DOHH2 (cell line): ENCODE data around the gene GPR15LG.

Experiments
- H3F3A ChIP-seq: fragments of 200-600 bp; sonication (generic), shearing (Covaris generic); 2 replicates; pipeline ENCODE4 v1.6.0; 2016; ENCODE audit warnings: antibody characterized with exemption, mild to moderate bottlenecking; ENCODE audit not compliant: control insufficient read depth, insufficient read depth
- H3K27ac ChIP-seq: fragments of 200-600 bp; sonication (generic); 2 replicates; pipeline ENCODE4 v1.5.1; 2014; ENCODE audit warnings: low read depth, mild to moderate bottlenecking, low read length, moderate library complexity
- H3K27me3 ChIP-seq: fragments of 200-600 bp; sonication (generic); 2 replicates; pipeline ENCODE4 v1.6.1; 2014; ENCODE audit warnings: mild to moderate bottlenecking, low read length, mixed read lengths; ENCODE audit not compliant: control insufficient read depth
- H3K36me3 ChIP-seq: fragments of 200-600 bp; sonication (generic); 2 replicates; pipeline ENCODE4 v1.6.1; 2014; ENCODE audit warnings: mild to moderate bottlenecking, low read length, moderate library complexity, mixed read lengths; ENCODE audit not compliant: control insufficient read depth
- H3K4me1 ChIP-seq: fragments of 200-600 bp; sonication (generic); 2 replicates; pipeline ENCODE4 v1.6.1; 2014; ENCODE audit warnings: mild to moderate bottlenecking, low read length, mixed read lengths; ENCODE audit not compliant: control insufficient read depth
- H3K4me2 ChIP-seq: fragments of 200-600 bp; sonication (generic); 2 replicates; pipeline ENCODE4 v1.6.0; 2014; ENCODE audit warnings: mild to moderate bottlenecking, low read length, moderate library complexity
- H3K4me3 ChIP-seq: fragments of 200-600 bp; sonication (generic); 2 replicates; pipeline ENCODE4 v1.5.1; 2014; ENCODE audit warnings: mild to moderate bottlenecking, low read length, mixed read lengths
- H3K79me2 ChIP-seq: fragments of 200-600 bp; sonication (generic); 2 replicates; pipeline ENCODE4 v1.6.1; 2014; ENCODE audit warnings: mild to moderate bottlenecking, low read length, mixed read lengths; ENCODE audit not compliant: control insufficient read depth
- H3K9me2 ChIP-seq: fragments of 200-600 bp; sonication (generic); replicated peaks from 2 replicates; pipeline ENCODE4 v1.6.1; 2014; ENCODE audit warnings: mild to moderate bottlenecking, low read length, mixed read lengths; ENCODE audit not compliant: control insufficient read depth
- H3K9me3 ChIP-seq: fragments of 200-600 bp; sonication (generic); 2 replicates; pipeline ENCODE4 v1.6.1; 2014; ENCODE audit warnings: antibody characterized with exemption, low read length, mixed read lengths; ENCODE audit not compliant: control insufficient read depth, insufficient read depth
- H4K20me1 ChIP-seq: fragments of 200-600 bp; sonication (generic); 2 replicates; pipeline ENCODE4 v1.6.0; 2014; ENCODE audit warnings: low read depth, mild to moderate bottlenecking, antibody characterized with exemption, low read length, moderate library complexity; ENCODE audit not compliant: control insufficient read depth, insufficient read depth
- CTCF ChIP-seq: fragments of 200-600 bp; sonication (generic); IDR thresholded peaks from one replicate; pipeline ENCODE4 v1.5.1; 2014; ENCODE audit warnings: antibody characterized with exemption, mild to moderate bottlenecking, low read depth, low read length; ENCODE audit not compliant: poor library complexity, severe bottlenecking
- EZH2phosphoT487 ChIP-seq: fragments of 200-600 bp; sonication (generic); IDR thresholded peaks from 2 replicates; pipeline ENCODE4 v1.6.1; 2017; ENCODE audit warnings: borderline replicate concordance, mild to moderate bottlenecking, antibody characterized with exemption, low read length, moderate library complexity, mixed read lengths

The GPR15LG gene

DNA sequence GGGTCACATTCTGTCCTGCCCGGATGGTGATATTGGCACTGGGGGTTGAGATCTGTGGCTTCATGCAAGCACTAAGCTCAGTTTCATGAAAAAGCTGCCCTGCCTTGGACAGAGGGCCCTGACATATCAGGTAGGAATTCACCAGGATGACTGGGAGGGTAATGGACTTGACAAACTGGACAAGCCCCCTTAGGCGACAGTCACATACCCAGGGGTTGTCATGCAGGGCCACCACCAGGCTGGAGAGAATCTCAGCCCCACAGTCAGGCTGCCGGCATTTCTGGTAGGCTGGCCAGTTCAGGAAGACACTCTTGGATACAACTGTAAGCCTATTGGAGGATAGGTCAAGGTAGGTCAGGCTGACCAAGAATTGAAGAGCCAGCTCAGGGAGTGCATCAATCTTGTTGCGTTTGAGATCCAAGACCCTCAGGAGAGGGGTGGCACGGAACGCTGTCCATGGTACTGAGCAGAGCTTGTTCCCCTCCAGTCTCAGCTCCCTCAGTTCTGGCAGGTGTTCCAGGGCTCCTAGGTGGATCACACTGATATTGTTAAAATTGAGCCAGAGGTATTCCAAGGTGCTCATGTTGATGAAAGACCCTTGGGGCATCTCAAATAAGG is 50.9 kb downstream of the GPR15LG start:
- Histone ChIP-seq H3K9me2 (no peaks in the 10 kb centered on the region), H4K20me1 (no peaks in the 10 kb centered on the region), H3K4me2 (no peak overlapping the region), H3K79me2 (no peaks in the 10 kb centered on the region), H3F3A (no peaks in the 10 kb centered on the region), H3K9me3 (no peaks in the 10 kb centered on the region), H3K36me3 (no peaks in the 10 kb centered on the region), H3K4me3 (no peak overlapping the region), H3K27ac (no peak overlapping the region), H3K27me3 (peaks cover 2% of the 10 kb centered on the region; the same call in 1 of the 2 replicates), H3K4me1 (no peaks in the 10 kb centered on the region)
- TF ChIP-seq EZH2phosphoT487, result no peak
- TF ChIP-seq CTCF, result no peak

- no peak for TF ChIP-seq EZH2phosphoT487
- TF ChIP-seq CTCF, result no peak
- H3K9me3 ChIP-seq, result no peaks in the 10 kb centered on the region
- no peak within 1 kb of the TSS for H3K4me2 ChIP-seq
- H3K27ac ChIP-seq, result no peak within 1 kb of the TSS
- H3K36me3 ChIP-seq, result no peaks in the 10 kb centered on the region
- H3K79me2 ChIP-seq, result no peaks in the 10 kb centered on the region
- H3F3A ChIP-seq, result no peaks in the 10 kb centered on the region
- H3K4me1 ChIP-seq, result no peaks in the 10 kb centered on the region
- H4K20me1 ChIP-seq, result no peaks in the 10 kb centered on the region
- no peak within 1 kb of the TSS for H3K4me3 ChIP-seq
- no peaks in the 10 kb centered on the region for H3K9me2 ChIP-seq
- H3K27me3 ChIP-seq, result peaks cover 2% of the 10 kb centered on the region; the same call in 1 of the 2 replicates
Measured at GRCh38 chr10:84225427-84226173, 52.0 kb downstream of the GPR15LG start, which contains the start of gene LRIT2. Gene LRIT2, minus strand, starts transcription at chr10:84225544. Its CDS starts 24 bp downstream, at chr10:84225520.

DNA sequence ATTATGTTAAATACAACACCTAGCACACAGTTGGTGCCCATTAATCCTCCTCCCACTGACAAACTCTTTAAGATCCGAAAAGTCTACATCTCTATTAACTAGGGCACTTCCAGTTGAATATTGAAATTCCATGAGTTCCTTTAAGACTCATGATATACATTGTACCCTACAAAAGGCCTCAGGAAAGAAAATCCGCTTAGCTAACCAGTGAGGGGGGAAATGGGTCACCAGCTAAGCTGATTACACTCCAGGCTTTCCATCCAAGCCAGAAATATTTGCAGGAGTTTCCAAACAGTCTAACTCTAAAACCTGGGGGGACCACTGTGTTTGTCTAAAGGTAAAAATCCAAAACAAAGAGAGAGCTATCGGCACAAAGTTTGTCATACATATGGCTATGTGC is 53.0 kb downstream of the GPR15LG start:
- Histone ChIP-seq H4K20me1 (no peaks in the 10 kb centered on the region), H3K9me2 (no peaks in the 10 kb centered on the region), H3K9me3 (no peaks in the 10 kb centered on the region), H3K36me3 (no peaks in the 10 kb centered on the region), H3K27ac (no peak overlapping the region), H3K4me3 (no peak overlapping the region), H3K27me3 (peaks cover 2% of the 10 kb centered on the region; the same call in 1 of the 2 replicates), H3F3A (no peaks in the 10 kb centered on the region), H3K4me1 (no peaks in the 10 kb centered on the region), H3K4me2 (no peak overlapping the region), H3K79me2 (no peaks in the 10 kb centered on the region)
- no peak for TF ChIP-seq EZH2phosphoT487
- no peak for TF ChIP-seq CTCF
